SIG-M5 treated with dmso at 0.1 percent for 504 hours (cell line): ENCODE results near the gene PCDHA9.

ENCODE experiments used
- DNase-seq: peaks from one replicate; lab custom pipeline; 2025; ENCODE audit not compliant: unreplicated experiment; lab: John Stamatoyannopoulos, UW

The PCDHA9 gene

DNA sequence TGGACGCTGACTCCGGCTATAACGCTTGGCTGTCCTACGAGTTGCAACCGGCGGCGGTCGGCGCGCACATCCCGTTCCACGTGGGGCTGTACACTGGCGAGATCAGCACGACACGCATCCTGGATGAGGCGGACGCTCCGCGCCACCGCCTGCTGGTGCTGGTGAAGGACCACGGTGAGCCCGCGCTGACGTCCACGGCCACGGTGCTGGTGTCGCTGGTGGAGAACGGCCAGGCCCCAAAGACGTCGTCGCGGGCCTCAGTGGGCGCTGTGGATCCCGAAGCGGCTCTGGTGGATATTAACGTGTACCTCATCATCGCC is 29.0 kb downstream of the PCDHA9 start:
- DNase-seq: no peak

GRCh38 chr5:140881889-140882590 is 33.9 kb downstream of the PCDHA9 start, which contains the start of gene PCDHA13:
TSS of gene PCDHA13 (plus strand) at chr5:140882124. CDS start at chr5:140882269, 145 bp downstream.
- no peak for DNase-seq

- DNase-seq: no peak
Observed at GRCh38 chr5:140882591-140882899, 34.4 kb downstream of the PCDHA9 start.

DNA sequence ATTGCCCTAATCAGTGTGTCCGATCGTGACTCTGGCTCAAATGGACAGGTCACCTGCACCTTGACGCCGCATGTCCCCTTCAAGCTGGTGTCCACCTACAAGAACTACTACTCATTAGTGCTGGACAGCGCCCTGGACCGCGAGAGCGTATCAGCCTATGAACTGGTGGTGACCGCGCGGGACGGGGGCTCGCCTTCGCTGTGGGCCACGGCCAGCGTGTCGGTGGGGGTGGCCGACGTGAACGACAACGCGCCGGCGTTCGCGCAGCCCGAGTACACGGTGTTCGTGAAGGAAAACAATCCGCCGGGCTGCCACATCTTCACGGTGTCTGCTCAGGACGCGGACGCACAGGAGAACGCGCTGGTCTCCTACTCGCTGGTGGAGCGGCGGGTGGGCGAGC is 35.2 kb downstream of the PCDHA9 start:
- DNase-seq: no peak

DNA sequence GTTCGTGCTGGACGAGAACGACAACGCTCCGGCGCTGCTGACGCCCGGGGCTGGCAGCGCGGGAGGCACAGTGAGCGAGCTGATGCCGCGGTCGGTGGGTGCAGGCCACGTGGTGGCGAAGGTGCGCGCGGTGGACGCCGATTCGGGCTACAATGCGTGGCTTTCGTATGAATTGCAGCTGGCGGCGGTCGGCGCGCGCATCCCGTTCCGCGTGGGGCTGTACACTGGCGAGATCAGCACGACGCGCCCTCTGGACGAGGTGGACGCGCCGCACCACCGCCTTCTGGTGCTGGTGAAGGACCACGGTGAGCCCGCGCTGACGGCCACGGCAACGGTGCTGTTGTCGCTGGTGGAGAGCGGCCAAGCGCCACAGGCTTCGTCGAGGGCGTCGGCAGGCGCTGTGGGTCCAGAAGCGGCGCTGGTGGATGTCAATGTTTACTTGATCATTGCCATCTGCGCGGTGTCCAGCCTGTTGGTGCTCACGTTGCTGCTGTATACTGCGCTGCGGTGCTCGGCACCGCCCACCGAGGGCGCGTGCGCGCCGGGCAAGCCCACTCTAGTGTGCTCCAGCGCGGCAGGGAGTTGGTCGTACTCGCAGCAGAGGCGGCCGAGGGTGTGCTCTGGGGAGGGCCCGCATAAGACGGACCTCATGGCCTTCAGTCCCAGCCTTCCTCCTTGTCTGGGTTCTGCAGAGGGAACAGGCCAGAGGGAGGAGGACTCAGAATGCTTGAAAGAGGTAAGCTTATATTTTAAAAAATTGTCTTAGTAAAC is 35.9 kb downstream of the PCDHA9 start:
- no peak for DNase-seq
